Inflammatory macrophage (primary cell): ENCODE measurements around the gene ADCY10.
A peak's percentile ranks its signal among the peaks of the same experiment; 100 is the strongest.

Experiments used
- DNase-seq, 2 donors: peaks; one replicate each; pipeline ENCODE4 v3.0.0-alpha.2; 2020 to 2022

The ADCY10 gene

DNA sequence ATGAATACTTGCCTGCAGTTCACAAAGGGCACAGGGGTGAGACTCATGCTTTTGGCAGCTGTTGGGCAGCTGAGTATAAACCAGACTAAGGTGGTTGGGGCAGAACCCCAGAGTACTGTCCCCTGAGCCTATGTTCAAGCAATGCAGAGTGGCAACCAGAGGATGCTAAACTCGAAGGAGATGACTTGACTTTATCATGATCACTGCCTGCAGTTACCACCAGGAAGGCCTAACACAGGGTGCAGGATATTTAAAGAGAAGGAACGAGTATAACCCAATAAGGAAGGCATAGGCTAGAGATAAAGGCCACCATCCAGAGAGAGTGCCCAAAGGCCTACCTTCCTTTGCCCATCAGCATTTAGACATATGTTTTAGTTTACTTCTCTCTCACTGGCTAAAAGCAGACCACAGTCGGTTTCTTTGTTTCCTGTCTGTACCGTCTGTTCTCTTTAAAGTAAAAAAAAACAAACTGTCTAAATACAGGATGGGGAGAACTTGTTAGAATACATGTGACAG, 108.8 kb downstream of the ADCY10 start:
- no peak for DNase-seq

DNA sequence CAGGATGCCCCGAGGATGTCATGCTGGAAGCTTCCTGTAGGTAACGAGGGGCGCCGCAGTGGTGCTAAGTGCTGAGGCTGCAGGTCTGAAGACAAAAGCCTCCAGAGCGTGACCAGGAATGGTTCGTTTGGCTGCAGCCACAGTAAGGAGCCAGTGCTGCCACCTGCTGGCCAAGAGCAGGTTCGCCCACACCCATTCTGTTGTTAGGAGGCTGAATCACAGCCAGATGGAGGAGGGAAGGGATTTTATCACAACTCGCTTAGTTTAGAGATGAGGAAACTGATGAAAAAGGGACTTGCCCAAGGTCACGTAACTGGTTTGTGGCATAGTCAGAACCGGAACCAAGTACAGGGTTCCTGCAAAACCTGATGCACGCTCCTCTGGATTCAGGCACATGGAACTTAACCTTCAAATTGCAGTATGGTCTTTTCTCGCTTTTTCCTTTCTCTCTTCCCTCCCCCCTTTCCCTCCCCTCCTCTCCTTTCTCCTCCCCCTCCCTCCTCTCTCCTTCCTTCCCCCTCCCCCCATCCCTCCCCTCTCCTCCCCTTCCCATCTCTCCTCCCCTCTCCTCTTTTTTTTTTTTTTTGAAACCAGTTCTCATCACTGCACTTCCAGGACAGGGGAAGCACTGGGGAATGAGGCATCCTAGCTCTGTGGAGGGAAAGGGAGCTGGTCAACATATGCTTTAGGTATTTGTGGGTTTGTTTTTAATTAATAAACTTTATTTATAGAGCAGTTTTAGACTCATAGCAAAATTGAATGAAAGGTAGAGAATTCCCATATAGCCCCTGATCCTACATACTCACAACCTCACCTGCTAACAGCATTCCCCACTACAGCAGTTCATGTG, 110.4 kb downstream of the ADCY10 start:
- peak; percentile 96 to 97 for DNase-seq

DNA sequence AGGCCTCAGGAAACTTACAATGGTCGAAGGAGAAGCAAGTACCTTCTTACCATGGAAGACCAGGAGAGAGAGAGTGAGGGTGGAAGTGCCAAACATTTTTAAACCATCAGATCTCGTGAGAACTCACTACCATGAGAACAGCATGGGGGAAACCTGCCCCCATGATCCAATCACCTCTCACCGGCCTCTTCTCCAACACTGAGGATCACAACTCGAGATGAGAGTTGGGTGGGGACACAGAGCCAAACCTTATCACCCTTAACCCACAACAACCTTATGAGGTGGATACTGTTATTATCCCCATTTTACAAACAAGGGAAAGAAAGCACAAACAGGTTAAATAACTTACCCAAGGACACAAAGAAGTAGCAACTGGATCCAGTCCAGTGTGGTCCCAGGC, 111.7 kb downstream of the ADCY10 start:
- no peak for DNase-seq

DNA sequence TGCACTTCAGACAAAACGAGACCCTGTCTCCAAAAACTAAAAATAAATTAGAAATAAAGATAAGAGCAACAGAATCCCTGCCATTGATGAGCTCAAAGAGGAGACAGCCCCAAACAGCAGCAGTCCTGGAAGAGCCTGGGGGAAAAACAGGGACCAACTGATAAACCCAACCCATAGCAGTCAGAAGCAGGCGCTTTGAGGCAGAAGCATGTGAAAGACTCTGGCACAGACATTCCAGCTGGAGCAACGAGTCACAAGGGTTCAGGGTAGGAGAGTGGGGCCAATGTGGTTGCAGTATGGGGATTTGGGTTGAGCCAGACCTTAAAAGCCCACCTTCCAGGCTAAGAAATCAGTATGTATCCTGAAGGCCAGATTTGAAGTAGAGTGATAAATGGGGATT, 113.7 kb downstream of the ADCY10 start:
- DNase-seq, result no peak

DNA sequence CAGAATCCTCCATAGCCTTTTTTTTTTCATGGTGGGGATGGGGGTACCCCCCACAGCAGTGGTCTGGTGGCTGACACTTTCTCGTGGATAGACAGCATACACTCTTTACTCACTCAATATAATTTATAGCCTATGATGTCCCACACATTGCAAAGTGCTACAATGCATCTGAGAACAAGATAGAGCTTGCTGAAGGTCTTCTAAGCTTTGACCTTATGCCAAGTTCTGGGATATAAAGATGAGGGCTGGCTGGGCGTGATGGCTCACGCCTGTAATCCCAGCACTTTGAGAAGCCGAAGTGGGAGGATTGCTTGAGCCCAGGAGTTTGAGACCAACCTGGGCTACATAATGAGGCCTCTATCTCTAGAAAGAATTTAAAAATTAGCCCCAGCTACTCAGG, 114.2 kb downstream of the ADCY10 start:
- no peak for DNase-seq

DNA sequence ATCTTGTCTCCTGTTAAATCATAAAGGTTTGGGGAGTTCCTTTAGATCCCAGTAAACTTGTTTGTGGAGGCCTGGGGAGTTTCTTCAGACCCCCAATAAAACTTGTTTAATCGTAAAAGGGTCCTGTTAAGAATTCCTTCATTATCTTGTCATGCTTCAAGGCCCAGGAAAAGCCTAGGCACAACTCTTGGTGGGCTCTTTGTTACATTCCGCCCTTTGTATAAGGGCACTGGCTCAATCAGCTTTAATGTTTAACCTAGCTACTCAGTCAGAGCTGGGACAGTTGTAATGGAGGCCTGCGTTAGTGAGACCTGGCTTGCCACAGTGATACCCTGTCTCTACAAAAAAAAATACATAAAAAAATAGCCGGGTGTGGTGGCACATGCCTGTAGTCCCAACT, 115.0 kb downstream of the ADCY10 start:
- DNase-seq, result no peak

DNA sequence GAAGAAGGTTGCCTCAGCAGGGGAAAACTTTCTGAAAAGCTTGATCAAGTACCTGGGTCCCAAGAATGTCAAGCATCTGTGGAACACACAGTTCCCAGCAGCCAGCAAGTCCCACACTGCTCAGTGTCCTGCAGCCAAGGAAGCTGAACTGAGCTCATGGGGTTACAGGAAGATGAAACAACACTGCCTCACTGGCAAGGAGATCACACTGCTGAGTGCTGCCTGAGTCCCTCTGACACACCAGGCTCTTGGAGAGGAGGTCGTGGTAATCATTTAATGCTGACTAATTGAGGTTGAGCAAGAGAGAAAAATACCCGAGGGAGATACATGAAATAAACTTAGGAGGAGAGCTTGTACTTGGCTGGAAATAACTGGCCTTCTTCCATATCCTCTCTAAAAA, 116.9 kb downstream of the ADCY10 start:
- DNase-seq, result peak; percentile 52 to 71

DNA sequence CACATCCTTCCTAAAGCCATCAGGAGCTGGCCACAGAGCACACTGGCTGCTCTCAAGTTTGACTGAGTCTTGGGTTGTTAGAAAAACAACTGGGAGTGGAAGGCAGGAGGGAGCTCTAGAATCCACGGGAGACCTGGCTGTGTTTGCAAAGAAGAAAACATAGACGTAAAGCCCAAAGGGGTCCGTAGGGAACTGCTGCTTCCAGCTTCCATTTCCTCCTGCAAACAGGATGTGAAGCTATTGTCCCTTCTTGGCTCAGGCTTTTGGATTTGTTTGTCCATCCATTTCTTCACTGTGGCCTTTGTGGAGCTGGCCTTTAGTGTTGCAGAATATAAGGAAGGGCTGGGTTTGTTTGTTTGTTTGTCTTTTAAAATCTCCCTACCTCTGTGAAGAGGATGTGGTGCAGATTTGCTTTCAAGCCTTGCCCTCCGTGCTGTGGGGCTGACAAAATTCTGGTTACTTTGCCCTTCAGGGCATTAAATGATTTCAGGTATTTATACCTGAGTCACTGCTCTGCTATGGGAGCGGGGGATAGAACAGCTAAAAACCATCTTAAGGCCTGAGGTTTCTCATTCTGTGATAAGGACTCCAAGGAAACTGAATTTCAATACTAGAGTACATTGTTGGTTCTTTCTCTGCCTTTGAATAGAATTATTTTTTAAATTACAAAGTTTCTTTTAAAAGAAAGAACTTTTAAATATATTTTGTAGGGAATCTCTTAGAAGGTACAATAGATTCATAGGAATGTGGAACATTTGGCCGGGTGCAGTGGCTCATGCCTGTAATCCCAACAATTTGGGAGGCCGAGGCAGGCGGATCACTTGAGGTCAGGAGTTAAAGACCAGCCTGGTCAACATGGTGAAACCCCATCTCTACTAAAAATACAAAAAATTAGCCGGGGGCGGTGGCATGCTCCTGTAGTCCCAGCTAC, 117.9 kb downstream of the ADCY10 start:
- DNase-seq, result no peak

DNA sequence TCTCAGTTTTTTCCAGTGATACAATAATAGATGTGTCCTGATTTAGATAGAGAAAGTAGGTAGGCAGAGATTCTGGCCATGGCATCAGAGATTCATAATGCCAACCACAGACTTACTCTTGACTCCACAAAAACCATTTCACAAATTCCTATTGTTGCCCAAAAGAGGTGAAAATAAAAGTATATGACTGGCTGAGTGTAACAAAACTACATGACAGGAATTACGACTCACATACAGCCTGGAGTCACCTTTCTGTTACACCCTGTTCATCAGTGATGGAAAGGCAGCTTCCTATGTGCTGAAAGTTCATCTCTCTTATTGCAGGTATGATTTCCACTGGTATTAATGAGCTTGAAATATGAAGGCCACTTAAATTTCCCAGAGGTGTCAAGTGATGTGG, 119.9 kb downstream of the ADCY10 start:
- no peak for DNase-seq

DNA sequence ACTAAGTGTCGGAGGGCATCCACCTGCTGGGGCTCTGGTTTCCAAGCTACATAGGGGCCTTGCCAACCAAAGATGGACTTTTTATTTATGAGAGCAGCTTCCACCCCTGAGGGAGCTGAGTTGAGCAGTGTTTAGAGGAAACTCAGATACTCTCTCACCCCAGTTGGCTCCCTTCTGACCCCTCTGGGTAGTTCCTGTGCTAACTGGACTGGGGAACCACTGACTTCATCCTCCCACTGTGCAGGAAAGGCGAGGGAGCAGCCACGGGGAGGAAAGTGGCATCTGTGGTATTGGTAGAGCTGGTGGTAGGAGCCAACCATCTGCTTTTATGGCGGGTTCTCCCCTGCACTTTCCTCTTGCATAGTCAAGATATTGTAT, 121.8 kb downstream of the ADCY10 start:
- DNase-seq, result peak; percentile 48 to 71

DNA sequence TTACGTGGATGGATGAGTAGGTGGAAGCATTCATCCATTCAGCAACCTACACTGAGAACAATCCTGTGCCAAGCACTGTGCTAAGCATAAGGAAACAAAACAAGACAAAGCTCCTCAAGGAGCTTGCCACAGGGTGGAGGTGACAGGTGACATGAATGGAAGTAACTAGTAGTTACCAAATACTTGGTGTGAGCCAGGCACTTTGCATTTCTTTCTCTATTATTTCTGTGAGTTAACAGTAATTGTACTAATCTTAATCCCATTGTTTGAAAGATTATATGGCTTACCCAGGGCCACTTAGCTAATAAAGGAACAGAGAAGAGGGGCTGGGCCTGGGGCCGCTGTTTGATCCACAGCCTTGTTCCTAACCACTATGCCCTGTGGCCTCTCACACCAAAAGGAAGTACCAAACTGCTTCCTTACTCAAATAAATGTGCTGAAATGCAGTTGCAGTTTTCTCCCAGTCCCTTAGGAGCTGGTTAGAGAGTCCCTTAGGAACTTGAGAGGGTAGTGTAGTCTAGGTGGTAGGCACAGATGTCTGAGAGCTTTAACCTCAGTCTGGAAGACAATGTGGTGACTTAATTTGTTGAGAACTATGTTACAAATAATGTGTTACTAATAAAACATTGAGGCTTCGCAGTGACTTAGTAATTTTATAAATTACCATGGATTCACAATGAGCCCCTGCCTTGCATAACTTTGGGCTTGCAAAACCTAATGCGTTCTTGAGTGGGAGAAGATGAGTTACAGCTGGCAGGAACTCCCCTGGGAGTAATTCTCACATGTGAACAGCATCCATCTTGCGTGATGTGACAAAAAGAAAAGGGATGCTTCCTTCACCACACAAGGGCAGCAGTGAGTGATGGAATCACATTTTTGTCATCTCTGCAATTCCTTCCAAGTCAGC, 122.4 kb downstream of the ADCY10 start:
- DNase-seq, result peak; percentile 78 to 86

DNA sequence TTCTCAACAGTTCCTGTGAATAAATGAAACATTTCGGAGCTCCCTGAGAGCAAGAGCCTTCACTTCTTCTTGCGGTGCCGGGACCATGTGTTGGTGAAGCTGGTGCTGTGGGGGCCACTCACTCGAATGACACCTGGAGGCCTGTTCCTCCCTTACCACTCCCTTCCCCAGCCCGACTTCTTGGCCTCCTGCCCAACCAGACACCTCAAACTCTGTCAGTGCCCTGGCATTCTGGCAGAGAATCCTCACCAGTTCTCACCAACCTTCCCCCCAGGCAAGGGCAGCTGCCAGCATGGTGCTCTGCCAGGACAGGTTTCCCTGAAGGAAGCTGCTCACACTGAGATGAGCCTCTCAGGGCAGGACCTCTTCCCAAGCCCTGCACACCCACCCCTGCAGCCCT, 123.8 kb downstream of the ADCY10 start:
- DNase-seq, result no peak

DNA sequence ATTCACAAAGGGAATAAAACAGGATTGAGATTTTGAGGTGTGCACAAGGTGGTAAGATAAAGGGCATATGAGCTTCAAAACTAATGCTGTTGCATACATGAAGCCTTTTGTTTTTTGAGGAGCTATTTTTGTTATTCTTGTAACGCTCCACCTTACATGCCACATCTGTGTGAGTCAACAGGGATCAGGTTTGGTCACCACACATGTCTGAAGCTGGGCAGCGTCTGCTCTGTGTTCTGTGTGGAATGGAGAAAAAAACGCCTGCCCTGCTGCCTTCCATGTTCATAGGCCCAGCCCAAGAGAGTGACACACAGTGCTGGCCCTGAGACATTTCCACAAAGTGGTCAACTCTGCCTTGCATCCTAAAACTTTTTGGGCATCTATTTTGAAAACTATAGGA, 124.4 kb downstream of the ADCY10 start:
- no peak for DNase-seq

DNA sequence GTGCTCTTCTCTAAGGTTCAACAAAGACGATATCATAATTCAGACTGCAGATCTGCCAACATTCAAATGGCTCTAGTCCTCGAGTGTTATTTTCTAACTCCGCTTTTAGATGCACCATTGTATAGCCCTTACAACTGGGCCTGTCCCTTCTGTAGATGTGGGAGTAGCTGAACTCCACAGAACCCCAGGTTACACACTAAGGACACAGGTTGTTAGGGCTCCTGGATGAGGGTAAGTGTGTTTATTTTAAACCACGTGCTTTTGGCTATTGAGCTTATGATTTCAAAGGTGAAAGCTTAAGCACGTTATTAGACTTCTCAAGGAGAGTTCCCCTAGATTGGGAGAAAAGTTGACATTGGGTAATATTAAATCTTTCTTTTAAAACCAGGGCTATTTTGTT, 127.4 kb downstream of the ADCY10 start:
- DNase-seq, result no peak

DNA sequence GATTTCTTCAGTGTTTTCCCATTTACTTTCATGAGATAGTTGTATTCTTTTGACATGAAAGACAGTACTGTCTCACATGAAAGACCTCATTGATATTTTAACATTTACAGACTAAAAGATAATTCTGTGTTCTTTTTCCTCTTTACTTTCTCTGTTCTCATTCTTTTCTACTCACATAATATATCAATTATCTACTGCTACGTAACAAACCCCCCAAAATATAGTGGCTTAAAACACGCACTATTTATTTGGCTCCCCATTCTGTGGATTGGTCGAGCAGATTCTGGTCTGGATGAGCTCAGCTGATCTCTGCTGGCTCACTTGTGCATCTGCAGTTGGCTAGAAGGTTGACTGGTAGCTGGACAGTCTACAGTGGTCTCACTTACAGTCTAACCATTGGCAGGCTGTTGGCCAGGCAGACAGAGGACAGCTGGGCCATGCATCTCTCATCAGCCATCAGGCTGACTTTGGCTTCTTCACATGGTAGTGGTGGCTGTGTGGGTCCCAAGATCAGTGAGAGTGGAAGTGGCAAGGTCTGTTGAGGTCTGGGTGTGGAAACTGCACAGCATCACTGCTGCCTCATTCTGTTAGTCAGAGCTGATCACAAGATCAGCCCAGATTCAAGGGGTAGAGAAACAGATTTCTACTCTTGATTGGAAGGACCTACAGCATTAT, 128.9 kb downstream of the ADCY10 start:
- DNase-seq, result peak; percentile 9 to 59

DNA sequence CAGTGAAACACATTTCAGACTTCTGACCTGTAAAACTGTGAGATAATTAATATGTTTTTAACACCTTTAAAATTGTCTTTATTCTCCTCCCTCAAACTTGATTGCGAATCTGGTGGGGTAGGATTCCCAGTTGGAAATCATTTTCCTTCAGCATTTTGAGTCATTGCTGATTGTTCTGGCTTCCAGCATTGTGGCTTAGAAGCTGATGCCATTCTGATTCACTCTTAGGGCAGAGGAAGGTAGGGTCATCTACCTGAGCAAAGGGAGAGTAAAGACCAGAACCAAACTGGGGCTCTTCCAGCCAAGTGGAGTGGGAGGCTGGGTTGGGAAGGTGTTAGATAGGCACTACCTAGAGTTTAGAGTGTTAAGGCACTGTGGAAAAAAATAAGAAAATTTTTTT, 131.0 kb downstream of the ADCY10 start:
- DNase-seq, result no peak

DNA sequence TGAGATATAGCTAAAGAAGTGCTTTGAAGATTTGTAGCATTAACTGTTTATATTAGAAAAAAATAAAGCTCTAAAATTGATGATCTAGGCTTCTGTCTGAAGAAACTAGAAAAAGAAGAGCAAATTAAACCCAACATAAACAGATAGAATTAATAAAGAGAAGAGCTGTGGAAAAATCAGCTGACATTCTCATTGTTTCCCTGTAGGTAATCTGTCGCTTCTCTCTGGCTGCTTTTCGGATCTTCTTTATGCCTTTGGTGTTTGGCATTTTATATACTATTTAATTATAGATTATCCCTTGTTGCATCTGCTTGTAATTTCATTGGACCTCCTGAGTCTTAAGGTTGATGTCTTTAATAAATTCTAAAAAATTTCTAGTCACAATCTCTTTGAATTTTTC, 132.4 kb downstream of the ADCY10 start:
- DNase-seq, result no peak

DNA sequence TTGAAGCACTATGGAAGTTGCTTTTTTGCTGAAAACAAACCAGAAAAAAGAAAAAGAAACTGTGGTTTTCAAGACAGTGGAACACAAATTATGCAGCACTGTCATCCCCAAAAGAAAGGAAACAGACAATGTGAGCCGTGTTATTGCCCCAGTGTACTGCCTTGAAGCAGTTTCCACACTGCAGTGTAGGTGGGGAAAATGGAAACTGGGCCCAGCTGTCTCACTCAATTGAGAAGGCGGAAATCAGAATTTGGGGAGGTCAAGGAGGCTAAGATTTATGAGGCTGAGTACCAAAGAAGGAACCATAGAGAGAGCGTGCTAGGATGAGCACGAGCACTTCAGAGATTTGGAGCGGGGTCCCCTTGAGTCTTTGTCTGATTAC, 136.7 kb downstream of the ADCY10 start:
- no peak for DNase-seq

DNA sequence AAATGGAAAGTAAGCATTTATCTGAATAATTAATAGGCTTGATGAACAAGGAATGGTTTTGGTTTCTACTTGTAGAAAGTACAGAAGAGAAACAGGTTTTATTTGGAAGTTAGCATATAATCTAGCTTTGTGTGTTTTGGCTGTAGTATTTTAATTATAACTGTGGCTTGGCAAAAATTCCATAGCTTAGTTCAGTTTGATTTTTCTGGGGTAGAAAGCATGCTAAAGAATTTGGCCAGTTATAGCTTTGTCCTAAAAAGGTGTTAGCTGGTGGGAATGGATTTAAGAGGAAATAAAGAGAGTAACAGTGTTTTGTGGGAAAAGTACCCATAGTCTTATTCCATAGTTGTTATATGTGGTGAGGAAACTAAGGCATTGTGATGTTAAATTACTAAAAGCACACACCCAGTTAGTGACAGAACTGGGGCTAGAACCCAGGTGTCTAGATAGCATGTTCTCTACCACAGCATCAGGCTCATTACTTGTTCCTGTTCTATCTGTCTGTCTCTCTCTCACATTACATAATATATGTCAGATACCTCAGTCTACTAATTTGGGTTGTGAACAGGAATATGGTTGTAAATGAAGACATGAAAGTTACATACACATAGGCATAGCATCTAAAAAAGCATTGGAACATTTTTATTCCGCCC, 137.2 kb downstream of the ADCY10 start:
- no peak for DNase-seq

DNA sequence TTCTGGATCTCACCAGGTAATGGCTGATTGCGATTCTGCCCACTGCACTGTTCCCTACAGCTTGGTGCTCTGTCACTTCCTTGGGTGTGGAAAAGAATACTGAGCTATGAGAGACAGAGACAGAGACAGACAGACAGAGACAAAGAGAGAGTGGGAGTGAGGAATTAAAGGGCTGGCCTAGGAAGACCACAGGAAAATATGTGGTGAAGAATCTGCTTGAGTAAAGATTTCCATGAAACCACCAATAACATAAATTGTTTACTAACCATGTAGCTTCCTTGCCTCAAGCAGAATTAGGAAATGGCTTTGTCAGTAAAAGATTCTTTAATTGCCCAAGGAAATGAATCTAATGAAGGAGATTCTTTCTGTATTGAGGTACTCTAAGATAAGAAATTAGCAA, 137.8 kb downstream of the ADCY10 start:
- no peak for DNase-seq

DNA sequence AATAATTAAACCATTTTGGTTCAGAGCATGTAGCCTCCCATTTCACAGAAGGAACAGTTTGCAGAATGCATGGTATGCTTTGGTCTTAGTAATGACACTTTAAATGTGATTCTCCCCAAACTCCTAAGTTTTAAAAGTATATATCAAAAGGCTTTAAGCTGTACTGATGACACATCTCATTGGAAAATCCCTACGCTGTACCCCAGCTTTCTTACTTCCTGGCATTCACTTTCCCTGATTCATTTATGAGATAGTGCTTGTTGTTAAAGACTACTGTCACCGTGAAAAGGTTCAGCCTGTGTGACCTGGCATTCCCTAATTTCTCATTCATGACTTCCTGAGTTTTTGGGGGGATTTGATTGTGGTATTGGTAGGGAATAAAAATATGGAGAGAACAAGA, 138.8 kb downstream of the ADCY10 start:
- DNase-seq, result no peak
